BLaER1 treated with 17β-estradiol and CSF1 and Interleukin-3, amounts not matched to agents 10 nM and 100 nM (cell line): ENCODE results near the gene EFNA5.
"Not testable (repeated sequence)": the region's sequence is repeated elsewhere in the genome, so short reads cannot be mapped to it uniquely, and the experiment has no call there.

Source experiments
- H3K27ac ChIP-seq, 11 experiments: shearing (Covaris generic); formaldehyde crosslinking; 2 replicates each; pipeline ENCODE4 v1.8.1; 2022
- H3K27me3 ChIP-seq, 11 experiments: shearing (Covaris generic); formaldehyde crosslinking; 2 replicates each; pipeline ENCODE4 v1.8.1; 2022
- H3K36me3 ChIP-seq, 11 experiments: shearing (Covaris generic); formaldehyde crosslinking; 2 replicates each; pipeline ENCODE4 v1.8.1; 2022
- H3K4me1 ChIP-seq, 10 experiments: shearing (Covaris generic); formaldehyde crosslinking; 2 replicates each; pipeline ENCODE4 v1.8.1; 2022
- H3K4me2 ChIP-seq, 11 experiments: shearing (Covaris generic); formaldehyde crosslinking; 2 replicates each; pipeline ENCODE4 v1.8.1; 2022
- H3K4me3 ChIP-seq, 10 experiments: shearing (Covaris generic); formaldehyde crosslinking; 2 replicates each; pipeline ENCODE4 v1.8.1; 2022
- H3K9ac ChIP-seq, 11 experiments: shearing (Covaris generic); formaldehyde crosslinking; 2 replicates each; pipeline ENCODE4 v1.8.1; 2022
- H3K9me3 ChIP-seq, 11 experiments: shearing (Covaris generic); formaldehyde crosslinking; replicated peaks in 1 of 11; 2 replicates each; pipeline ENCODE4 v1.8.1; 2022
- H4K20me1 ChIP-seq, 11 experiments: shearing (Covaris generic); formaldehyde crosslinking; 2 replicates each; pipeline ENCODE4 v1.8.1; 2022
- Cebpa-rat ChIP-seq, 11 experiments: shearing (Covaris generic); IDR thresholded peaks; 2 replicates each; pipeline ENCODE4 v1.8.1; 2022

Gene EFNA5

DNA sequence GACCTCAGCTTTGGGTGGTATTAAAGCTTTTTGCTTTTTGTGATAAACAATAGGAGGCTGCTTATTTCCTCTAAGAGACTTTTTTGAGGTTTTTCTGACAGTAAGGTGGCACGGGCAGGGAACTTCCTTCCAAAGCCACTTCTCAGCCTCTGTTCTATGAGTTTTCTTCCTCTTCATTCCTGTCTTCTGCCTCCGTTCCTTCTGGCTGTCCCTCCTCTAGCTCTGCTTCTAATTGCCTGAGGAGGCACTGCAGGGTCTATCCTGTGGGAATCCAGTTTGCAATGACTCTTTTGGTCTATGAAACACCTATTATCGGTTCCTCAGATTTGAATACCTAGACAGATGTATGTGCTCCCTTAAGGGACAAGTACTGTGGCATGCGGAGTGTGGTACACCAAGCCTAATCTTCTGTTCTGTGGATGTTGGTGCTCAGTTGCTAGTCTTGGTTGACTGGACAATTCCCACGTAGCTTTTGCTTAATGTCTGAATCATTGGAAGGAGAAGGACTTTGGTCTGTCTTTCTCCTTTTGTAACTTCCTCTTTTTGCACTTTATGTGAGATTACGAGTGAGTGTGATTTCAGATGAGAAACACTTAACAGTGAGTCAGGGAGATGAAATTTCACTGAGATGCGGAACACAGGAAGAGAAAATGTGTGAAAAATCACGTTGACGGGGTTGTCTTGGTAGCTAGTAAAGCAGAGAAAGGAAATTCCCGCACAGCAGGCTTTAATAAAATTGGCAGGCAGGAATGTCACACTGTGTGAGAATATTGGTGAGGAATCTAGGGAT, 305.2 kb downstream of the EFNA5 start:
- peaks cover 13 to 39% (median 17%) of the 10 kb centered on the region in 10 experiments for H3K4me1 ChIP-seq

DNA sequence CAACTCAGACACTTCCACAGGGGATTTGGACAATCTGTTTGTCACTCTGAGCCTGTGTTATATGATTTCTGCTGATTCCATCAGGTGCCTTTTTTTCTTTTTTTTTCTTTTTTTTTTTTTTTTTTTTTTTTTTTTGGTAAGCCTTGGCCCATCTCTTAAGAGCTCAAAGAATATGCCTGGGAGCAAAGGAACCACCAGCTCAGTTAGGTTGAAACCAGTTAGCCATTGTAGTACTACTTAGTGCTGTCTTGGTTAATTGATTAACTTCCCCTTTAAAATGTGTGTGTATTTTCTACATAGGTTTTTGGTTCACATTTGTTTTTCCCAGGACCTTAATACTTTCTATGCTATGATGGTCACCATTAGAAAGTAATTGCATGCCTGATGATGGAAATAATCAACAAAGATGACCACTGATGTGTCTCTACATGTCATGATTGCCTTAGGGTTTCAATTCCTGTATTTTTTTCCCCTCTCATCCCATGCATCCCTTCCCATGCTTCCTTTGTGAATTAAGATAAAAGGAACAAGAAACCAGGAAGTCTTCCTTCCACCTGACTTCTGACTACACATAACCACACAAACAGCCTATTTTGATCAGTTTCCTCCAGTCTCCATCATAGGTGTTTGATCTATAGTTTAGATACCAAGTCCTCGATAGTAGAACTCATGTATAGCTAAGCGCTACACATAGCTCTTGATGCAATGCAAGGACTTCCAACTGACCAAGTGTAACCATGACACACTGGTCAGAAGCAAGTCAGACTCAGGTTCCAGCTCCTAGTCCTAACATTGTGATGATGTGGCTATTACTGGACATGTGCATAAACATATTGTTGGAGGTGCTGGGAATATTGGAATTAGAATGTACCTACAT, 306.1 kb downstream of the EFNA5 start:
- peak overlapping the region; percentile 42 to 83 (median 56); a peak in 21 of 22 replicates for H3K4me2 ChIP-seq
- H3K9ac ChIP-seq = peak overlapping the region in 1 of 11 experiments; percentile 46; a peak in 2 of 22 replicates
- H3K9me3 ChIP-seq = no peaks in the 10 kb centered on the region; a peak in 1 of 22 replicates
- no peaks in the 10 kb centered on the region for H3K36me3 ChIP-seq
- TF ChIP-seq Cebpa-rat (IDR thresholded peaks at IDR 0.05) = no peak
- no peaks in the 10 kb centered on the region for H3K27me3 ChIP-seq
- H3K4me1 ChIP-seq = peaks cover 14 to 47% (median 22%) of the 10 kb centered on the region in 10 experiments
- H3K27ac ChIP-seq = peak overlapping the region in 5 of 11 experiments; percentile 17 to 67 (median 50); a peak in 6 of 22 replicates
- no peak overlapping the region for H3K4me3 ChIP-seq
- H4K20me1 ChIP-seq = no peaks in the 10 kb centered on the region

More for the DNA sequence above, 305.2 kb downstream of the EFNA5 start:
- no peaks in the 10 kb centered on the region for H4K20me1 ChIP-seq
- peak overlapping the region in 2 of 11 experiments; percentile 18 to 46; a peak in 3 of 22 replicates for H3K9ac ChIP-seq
- no peaks in the 10 kb centered on the region for H3K27me3 ChIP-seq
- peak overlapping the region; percentile 42 to 83 (median 56) for H3K4me2 ChIP-seq
- no peaks in the 10 kb centered on the region; a peak in 1 of 22 replicates for H3K9me3 ChIP-seq
- peak overlapping the region in 5 of 11 experiments; percentile 17 to 67 (median 50); a peak in 8 of 22 replicates for H3K27ac ChIP-seq
- TF ChIP-seq Cebpa-rat (IDR thresholded peaks at IDR 0.05) = no peak
- H3K4me3 ChIP-seq = no peak overlapping the region
- no peaks in the 10 kb centered on the region for H3K36me3 ChIP-seq

DNA sequence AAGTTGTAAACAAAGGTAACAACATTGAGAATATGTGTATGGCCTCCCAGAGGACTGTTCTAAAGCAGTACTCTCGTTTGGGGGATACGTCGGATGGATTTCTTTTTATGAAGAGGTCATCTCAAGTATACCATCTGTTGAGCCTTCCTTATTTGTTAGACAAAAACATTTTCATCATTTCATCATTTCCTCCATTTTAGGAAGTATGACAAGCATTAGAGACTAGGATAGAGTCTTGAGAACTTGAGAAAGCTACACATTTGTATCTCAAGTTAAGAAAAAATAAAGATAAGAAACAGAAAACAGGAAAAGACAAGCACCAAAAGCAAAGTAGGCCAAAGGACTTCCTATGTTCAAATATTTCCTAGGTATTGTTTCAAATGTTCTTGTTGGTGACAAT, 307.0 kb downstream of the EFNA5 start:
- H3K4me2 ChIP-seq = peak overlapping the region in 4 of 11 experiments; percentile 17 to 83 (median 78); a peak in 5 of 22 replicates
- no peaks in the 10 kb centered on the region for H4K20me1 ChIP-seq
- no peak overlapping the region for H3K4me3 ChIP-seq
- no peak overlapping the region for H3K9ac ChIP-seq
- H3K36me3 ChIP-seq = no peaks in the 10 kb centered on the region
- H3K9me3 ChIP-seq = no peaks in the 10 kb centered on the region; a peak in 1 of 22 replicates
- no peak for TF ChIP-seq Cebpa-rat (IDR thresholded peaks at IDR 0.05)
- no peak overlapping the region for H3K27ac ChIP-seq
- no peaks in the 10 kb centered on the region for H3K27me3 ChIP-seq
- peaks cover 14 to 55% (median 28%) of the 10 kb centered on the region in 10 experiments for H3K4me1 ChIP-seq

DNA sequence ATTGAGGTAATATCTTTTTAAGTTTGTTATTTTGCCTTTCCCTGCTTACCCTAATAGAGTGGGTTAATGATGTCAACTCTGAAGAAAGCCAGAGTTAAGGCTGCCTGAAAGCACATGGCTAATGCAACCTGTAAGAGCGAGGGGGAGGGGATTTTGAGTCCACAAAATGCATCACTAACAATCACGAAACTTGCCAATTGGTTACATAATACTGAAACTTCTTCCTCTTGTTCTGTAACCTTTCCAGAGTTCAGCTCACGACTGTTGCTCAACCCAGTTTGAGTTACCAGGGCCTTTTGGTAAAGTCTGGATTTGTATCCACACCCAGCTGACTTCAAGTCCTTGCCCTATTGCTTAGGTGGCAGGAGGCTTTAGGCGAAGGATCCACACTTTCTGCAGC, 308.8 kb downstream of the EFNA5 start:
- peak overlapping the region in 2 of 11 experiments; percentile 6 to 16; a peak in 1 of 22 replicates for H3K4me2 ChIP-seq

DNA sequence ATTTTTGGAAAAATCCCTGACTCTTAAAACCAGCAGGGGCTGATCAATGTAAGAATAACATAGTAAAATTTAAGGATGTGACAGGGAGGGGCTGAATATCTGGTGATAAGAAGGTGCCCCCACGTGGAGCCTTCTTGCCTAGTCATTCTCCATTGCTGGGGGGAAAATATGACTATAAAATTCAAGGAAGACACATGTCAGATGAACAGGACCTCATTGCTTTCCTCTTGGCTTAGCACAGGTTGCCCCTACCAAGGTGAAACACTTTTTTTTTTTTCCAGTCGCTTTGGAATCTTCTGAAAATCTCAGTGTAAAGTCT, 310.9 kb downstream of the EFNA5 start:
- Histone ChIP-seq H3K9me3 (no peaks in the 10 kb centered on the region; a peak in 1 of 22 replicates), H3K9ac (peak overlapping the region in 2 of 11 experiments; percentile 12 to 36; a peak in 2 of 22 replicates), H4K20me1 (no peaks in the 10 kb centered on the region), H3K4me1 (peaks cover 3 to 41% (median 16%) of the 10 kb centered on the region in 10 experiments; a peak in 19 of 20 replicates), H3K27ac (peak overlapping the region in 5 of 11 experiments; percentile 26 to 77 (median 64); a peak in 9 of 22 replicates), H3K36me3 (no peaks in the 10 kb centered on the region), H3K4me2 (peak overlapping the region in 6 of 11 experiments; percentile 6 to 72 (median 58); a peak in 10 of 22 replicates), H3K4me3 (no peak overlapping the region), H3K27me3 (no peaks in the 10 kb centered on the region)
- TF ChIP-seq Cebpa-rat (IDR thresholded peaks at IDR 0.05) = no peak

More for the DNA sequence above, 308.8 kb downstream of the EFNA5 start:
- H3K9me3 ChIP-seq = no peaks in the 10 kb centered on the region; a peak in 1 of 22 replicates
- peak in 2 of 11 experiments; percentile 7 to 28; a peak in 1 of 22 replicates for TF ChIP-seq Cebpa-rat (IDR thresholded peaks at IDR 0.05)
- H3K27me3 ChIP-seq = no peaks in the 10 kb centered on the region
- H3K36me3 ChIP-seq = no peaks in the 10 kb centered on the region
- no peaks in the 10 kb centered on the region for H4K20me1 ChIP-seq
- H3K9ac ChIP-seq = no peak overlapping the region
- no peak overlapping the region for H3K27ac ChIP-seq
- H3K4me1 ChIP-seq = peaks cover 14 to 55% (median 28%) of the 10 kb centered on the region in 10 experiments
- no peak overlapping the region for H3K4me3 ChIP-seq

DNA sequence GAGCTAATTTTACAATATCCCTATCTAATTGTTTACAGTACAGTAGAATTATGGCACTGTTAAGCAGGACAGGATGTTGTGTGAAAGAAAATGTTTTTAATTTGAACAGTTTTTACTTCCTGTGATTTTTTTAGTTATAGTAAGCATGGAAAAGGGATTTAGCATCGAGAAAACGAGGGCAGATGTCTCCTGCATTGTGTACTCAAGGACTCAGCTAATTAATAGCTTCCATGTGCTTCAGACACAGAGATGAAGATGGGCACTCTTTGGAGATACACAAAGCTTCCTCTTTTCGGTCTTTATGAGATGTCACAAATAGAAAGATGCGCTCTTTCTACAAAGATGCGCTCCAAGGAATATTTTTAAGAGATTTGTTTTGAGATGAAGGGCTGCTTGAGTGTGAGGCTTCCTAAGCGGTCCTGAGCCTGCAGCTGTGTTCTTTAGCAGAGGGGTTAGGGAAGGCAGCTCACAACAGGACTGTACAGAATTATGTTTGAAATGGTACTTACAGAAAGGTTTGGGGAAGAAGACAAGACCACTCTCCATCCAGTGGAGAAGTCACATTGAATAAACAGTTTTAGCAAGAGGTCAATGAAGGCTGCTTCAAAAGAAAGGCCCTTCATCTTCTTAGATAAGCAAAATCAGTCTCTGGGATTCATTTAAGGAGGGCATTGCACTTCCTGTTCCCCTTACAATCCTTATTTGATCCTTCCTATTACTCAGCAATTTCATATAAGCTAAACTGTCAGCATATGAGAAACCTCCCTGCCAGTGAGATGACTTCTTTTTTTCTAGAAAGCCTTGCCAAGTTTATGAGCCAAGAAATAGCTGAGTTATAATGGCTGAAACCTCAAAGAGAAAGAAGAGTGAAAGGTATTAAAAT, 311.5 kb downstream of the EFNA5 start:
- H3K27me3 ChIP-seq = no peaks in the 10 kb centered on the region
- H3K4me1 ChIP-seq = peaks cover 0 to 35% (median 12%) of the 10 kb centered on the region in 10 experiments; a peak in 11 of 20 replicates
- peak overlapping the region in 6 of 11 experiments; percentile 26 to 77 (median 52); a peak in 11 of 22 replicates for H3K27ac ChIP-seq
- peak overlapping the region in 2 of 11 experiments; percentile 12 to 36; a peak in 3 of 22 replicates for H3K9ac ChIP-seq
- no peaks in the 10 kb centered on the region; a peak in 1 of 22 replicates for H3K9me3 ChIP-seq
- H3K4me3 ChIP-seq = no peak overlapping the region
- no peak for TF ChIP-seq Cebpa-rat (IDR thresholded peaks at IDR 0.05)
- peak overlapping the region in 6 of 11 experiments; percentile 6 to 72 (median 58); a peak in 10 of 22 replicates for H3K4me2 ChIP-seq
- no peaks in the 10 kb centered on the region for H3K36me3 ChIP-seq
- H4K20me1 ChIP-seq = no peaks in the 10 kb centered on the region

DNA sequence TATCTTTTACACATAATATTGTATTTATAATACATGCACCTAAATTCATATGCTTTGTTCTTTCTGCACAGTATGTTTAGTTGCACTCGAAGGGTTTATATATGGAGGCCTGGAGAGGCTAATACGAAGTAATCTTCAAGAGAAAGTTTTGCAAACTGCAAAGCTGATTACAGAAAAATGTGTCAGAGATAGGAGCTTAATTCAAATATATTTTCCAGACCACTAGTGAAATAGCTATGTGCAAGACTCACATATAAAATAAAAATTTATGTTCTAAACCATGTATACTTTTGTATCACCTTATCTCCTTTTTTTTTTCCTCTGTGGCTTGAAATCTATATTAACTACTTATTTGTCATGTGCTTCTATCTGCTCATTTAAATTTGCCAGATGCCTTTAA, 313.8 kb downstream of the EFNA5 start:
- H3K27ac ChIP-seq = no peak overlapping the region
- no peaks in the 10 kb centered on the region for H3K27me3 ChIP-seq
- peaks cover 0 to 22% (median 12%) of the 10 kb centered on the region in 10 experiments; a peak in 11 of 20 replicates for H3K4me1 ChIP-seq
- no peak overlapping the region for H3K4me3 ChIP-seq
- TF ChIP-seq Cebpa-rat (IDR thresholded peaks at IDR 0.05) = no peak
- no peaks in the 10 kb centered on the region for H4K20me1 ChIP-seq
- H3K9me3 ChIP-seq = no peaks in the 10 kb centered on the region
- H3K9ac ChIP-seq = no peak overlapping the region
- H3K4me2 ChIP-seq = no peak overlapping the region
- H3K36me3 ChIP-seq = no peaks in the 10 kb centered on the region

DNA sequence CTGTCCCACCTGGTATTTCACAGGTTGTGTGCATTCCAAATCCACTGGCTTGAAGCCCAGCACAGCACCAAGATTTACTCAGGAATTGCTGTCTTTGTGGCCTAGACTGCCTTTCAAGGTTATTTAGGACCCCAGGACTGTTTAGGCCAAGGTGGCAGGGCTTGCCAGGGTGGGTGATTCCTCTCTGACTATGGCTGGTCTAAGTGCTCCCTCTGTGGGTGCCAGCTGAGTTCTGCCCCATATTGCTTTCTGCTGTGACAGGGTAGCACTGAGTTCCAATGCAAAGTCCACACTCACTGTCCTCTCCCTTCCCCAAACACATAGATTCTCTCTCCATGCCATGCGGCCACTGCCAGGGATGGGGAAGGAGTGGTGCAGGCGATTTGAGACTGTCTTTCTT, 318.2 kb downstream of the EFNA5 start:
- no peak overlapping the region for H3K9ac ChIP-seq
- no peak overlapping the region for H3K27ac ChIP-seq
- H3K4me1 ChIP-seq = no peaks in the 10 kb centered on the region
- no peak overlapping the region for H3K4me2 ChIP-seq
- no peak overlapping the region for H3K4me3 ChIP-seq
- H3K36me3 ChIP-seq = no peaks in the 10 kb centered on the region
- peaks cover 0 to 4% (median 2%) of the 10 kb centered on the region in 11 experiments; a peak in 8 of 22 replicates for H3K9me3 ChIP-seq
- no peak for TF ChIP-seq Cebpa-rat (IDR thresholded peaks at IDR 0.05)
- no peaks in the 10 kb centered on the region for H4K20me1 ChIP-seq
- no peaks in the 10 kb centered on the region for H3K27me3 ChIP-seq

DNA sequence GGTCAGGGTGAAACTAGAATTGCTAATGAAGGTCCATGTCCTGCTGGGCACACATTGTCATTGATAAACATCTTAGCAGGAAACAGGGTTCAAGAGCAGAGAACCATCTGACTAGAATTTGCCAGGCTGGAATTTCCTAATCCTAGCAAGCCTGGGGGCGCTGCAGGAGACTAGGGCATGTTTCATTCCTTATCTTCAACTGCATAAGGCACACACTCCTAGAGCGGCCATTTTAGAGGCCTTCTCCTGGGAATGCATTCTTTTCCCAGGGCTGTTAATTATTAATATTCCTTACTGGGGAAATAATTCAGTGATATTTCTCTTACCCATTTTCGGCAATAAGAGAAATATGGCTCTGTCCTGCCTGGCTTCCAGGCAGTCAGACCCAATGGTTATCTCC, 324.2 kb downstream of the EFNA5 start:
- not testable (repeated sequence) for H3K4me1 ChIP-seq, H3K4me3 ChIP-seq, H4K20me1 ChIP-seq, H3K36me3 ChIP-seq, H3K4me2 ChIP-seq, H3K9ac ChIP-seq, H3K27ac ChIP-seq, H3K27me3 ChIP-seq
- H3K9me3 ChIP-seq = peaks cover 29 to 38% (median 35%) of the 10 kb centered on the region in 11 experiments
